GM23338 (cell line): ENCODE results near the gene EBPL. TPM values are rescaled to one million over a fixed set of nuclear protein-coding genes. Genes with fewer than 3 reads are reported as not detected.

Experiments used
- ATAC-seq: fragments of 200-7000 bp; cut with Tn5 transposase; 3 replicates; pipeline ENCODE4 v1.9.1; 2020
- DNase-seq: peaks from one replicate; pipeline ENCODE4 v3.0.0-alpha.2; 2015; ENCODE audit warnings: low spot score
- H2AFZ ChIP-seq: fragments of 200-600 bp; sonication (generic); 2 replicates; pipeline ENCODE4 v1.8.0; 2016; ENCODE audit warnings: antibody characterized with exemption, mild to moderate bottlenecking, moderate library complexity
- H3F3A ChIP-seq: fragments of 200-600 bp; sonication (generic); replicated peaks from 2 replicates; pipeline ENCODE4 v1.8.0; 2017; ENCODE audit warnings: antibody characterized with exemption, mixed run types, low read depth
- H3K27ac ChIP-seq: fragments of 200-600 bp; sonication (generic); 2 replicates; pipeline ENCODE4 v1.6.1; 2016; ENCODE audit warnings: low read depth
- H3K27me3 ChIP-seq: fragments of 200-600 bp; sonication (generic); 2 replicates; pipeline ENCODE4 v1.8.0; 2016; ENCODE audit warnings: mild to moderate bottlenecking, mixed run types, moderate library complexity; ENCODE audit not compliant: insufficient read depth
- H3K36me3 ChIP-seq: fragments of 200-600 bp; sonication (generic); 2 replicates; pipeline ENCODE4 v1.8.0; 2016; ENCODE audit warnings: mild to moderate bottlenecking; ENCODE audit not compliant: insufficient read depth
- H3K4me1 ChIP-seq: fragments of 200-600 bp; sonication (generic); 2 replicates; pipeline ENCODE4 v1.8.0; 2016; ENCODE audit warnings: mild to moderate bottlenecking, moderate library complexity; ENCODE audit not compliant: insufficient read depth
- H3K4me2 ChIP-seq: fragments of 200-600 bp; sonication (generic); 2 replicates; pipeline ENCODE4 v1.7.1; 2017; ENCODE audit warnings: mixed run types
- H3K4me3 ChIP-seq: fragments of 200-600 bp; sonication (generic); 2 replicates; pipeline ENCODE4 v1.6.1; 2016; ENCODE audit warnings: mixed run types
- H3K79me2 ChIP-seq: fragments of 200-600 bp; sonication (generic); replicated peaks from 2 replicates; pipeline ENCODE4 v1.8.0; 2017; ENCODE audit warnings: mild to moderate bottlenecking; ENCODE audit not compliant: insufficient read depth
- H3K9me2 ChIP-seq: fragments of 200-600 bp; sonication (generic); 2 replicates; pipeline ENCODE4 v1.8.0; 2017; ENCODE audit not compliant: insufficient read depth
- H4K20me1 ChIP-seq: fragments of 200-600 bp; sonication (generic); replicated peaks from 2 replicates; pipeline ENCODE4 v1.8.0; 2017; ENCODE audit warnings: mild to moderate bottlenecking; ENCODE audit not compliant: insufficient read depth
- H3K27ac Mint-ChIP-seq: 2 replicates; pipeline ENCODE4 v1.8.0; 2020; ENCODE audit warnings: inconsistent platforms, mild to moderate bottlenecking, moderate library complexity, mixed read lengths
- H3K27me3 Mint-ChIP-seq: 3 replicates; pipeline ENCODE4 v1.8.0; 2022; ENCODE audit warnings: low read depth, mild to moderate bottlenecking, moderate library complexity, mixed read lengths, inconsistent platforms; ENCODE audit not compliant: insufficient read depth, poor library complexity
- H3K36me3 Mint-ChIP-seq: 3 replicates; pipeline ENCODE4 v1.8.0; 2021; ENCODE audit warnings: low read depth, mild to moderate bottlenecking, inconsistent platforms, moderate library complexity, mixed read lengths
- H3K4me1 Mint-ChIP-seq: 3 replicates; pipeline ENCODE4 v1.8.0; 2020; ENCODE audit warnings: mild to moderate bottlenecking, inconsistent platforms, mixed read lengths
- H3K4me3 Mint-ChIP-seq: 3 replicates; pipeline ENCODE4 v1.8.0; 2021; ENCODE audit warnings: moderate library complexity, mild to moderate bottlenecking, inconsistent platforms, mixed read lengths
- H3K9me3 Mint-ChIP-seq: 3 replicates; pipeline ENCODE4 v1.8.0; 2020; ENCODE audit warnings: moderate library complexity, mild to moderate bottlenecking, inconsistent platforms, mixed read lengths
- EZH2phosphoT487 ChIP-seq: fragments of 200-600 bp; sonication (generic); IDR thresholded peaks from one replicate; pipeline ENCODE4 v1.8.1; 2018; ENCODE audit warnings: antibody characterized with exemption; ENCODE audit not compliant: unreplicated experiment
- ZNF114 ChIP-seq: fragments of 250-450 bp; sonication (Bioruptor Pico); IDR thresholded peaks from 2 replicates; pipeline ENCODE4 v1.5.0; 2020; ENCODE audit warnings: mild to moderate bottlenecking, moderate library complexity
- ZNF331 ChIP-seq: fragments of 250-450 bp; sonication (Bioruptor Pico); IDR thresholded peaks from 2 replicates; pipeline ENCODE4 v1.5.0; 2020; ENCODE audit warnings: low read depth, mild to moderate bottlenecking, moderate library complexity
- polyA plus RNA-seq: library from polyadenylated mRNA; unstranded; fragments of >200 nt; fragmentation: Nextera tagmentation; extraction: Ambion mirVana; gene quantifications from 2 replicates; pipeline ENCODE4 v1.2.1, GENCODE V29; 2016
- total RNA-seq: library from RNA; depleted of rRNA; stranded (reverse); fragments of >200 nt; shearing (Covaris generic); gene quantifications from 2 replicates; pipeline ENCODE4 v1.2.3, GENCODE V29; 2014
- TF ChIP-seq, protein P1 (sequence below): IDR thresholded peaks from one replicate; pipeline ENCODE4 v1.6.1; 2018; ENCODE audit warnings: antibody characterized with exemption; ENCODE audit not compliant: unreplicated experiment
- TF ChIP-seq, protein P2 (sequence below): IDR thresholded peaks from 2 replicates; pipeline ENCODE4 v1.6.1; 2016; ENCODE audit warnings: antibody characterized with exemption

Gene EBPL
- total and polyA plus RNA-seq, 2 experiments from 2014 or later, result 231 to 245 TPM

- no peaks in the 10 kb centered on the region for H4K20me1 ChIP-seq
- no peak overlapping the region for H2AFZ ChIP-seq
- H3K27me3 ChIP-seq, result no peaks in the 10 kb centered on the region
- no peaks in the 10 kb centered on the region for H3F3A ChIP-seq
- Mint-ChIP-seq H3K27ac (no peak overlapping the region), H3K36me3 (no peaks in the 10 kb centered on the region), H3K27me3 (no peaks in the 10 kb centered on the region), H3K4me1 (0 out of 3 replicates have a peak, but pooled peaks cover 2% of the 10 kb centered on the region), H3K4me3 (no peak overlapping the region), H3K9me3 (no peaks in the 10 kb centered on the region)
- TF ChIP-seq, protein P1, sequence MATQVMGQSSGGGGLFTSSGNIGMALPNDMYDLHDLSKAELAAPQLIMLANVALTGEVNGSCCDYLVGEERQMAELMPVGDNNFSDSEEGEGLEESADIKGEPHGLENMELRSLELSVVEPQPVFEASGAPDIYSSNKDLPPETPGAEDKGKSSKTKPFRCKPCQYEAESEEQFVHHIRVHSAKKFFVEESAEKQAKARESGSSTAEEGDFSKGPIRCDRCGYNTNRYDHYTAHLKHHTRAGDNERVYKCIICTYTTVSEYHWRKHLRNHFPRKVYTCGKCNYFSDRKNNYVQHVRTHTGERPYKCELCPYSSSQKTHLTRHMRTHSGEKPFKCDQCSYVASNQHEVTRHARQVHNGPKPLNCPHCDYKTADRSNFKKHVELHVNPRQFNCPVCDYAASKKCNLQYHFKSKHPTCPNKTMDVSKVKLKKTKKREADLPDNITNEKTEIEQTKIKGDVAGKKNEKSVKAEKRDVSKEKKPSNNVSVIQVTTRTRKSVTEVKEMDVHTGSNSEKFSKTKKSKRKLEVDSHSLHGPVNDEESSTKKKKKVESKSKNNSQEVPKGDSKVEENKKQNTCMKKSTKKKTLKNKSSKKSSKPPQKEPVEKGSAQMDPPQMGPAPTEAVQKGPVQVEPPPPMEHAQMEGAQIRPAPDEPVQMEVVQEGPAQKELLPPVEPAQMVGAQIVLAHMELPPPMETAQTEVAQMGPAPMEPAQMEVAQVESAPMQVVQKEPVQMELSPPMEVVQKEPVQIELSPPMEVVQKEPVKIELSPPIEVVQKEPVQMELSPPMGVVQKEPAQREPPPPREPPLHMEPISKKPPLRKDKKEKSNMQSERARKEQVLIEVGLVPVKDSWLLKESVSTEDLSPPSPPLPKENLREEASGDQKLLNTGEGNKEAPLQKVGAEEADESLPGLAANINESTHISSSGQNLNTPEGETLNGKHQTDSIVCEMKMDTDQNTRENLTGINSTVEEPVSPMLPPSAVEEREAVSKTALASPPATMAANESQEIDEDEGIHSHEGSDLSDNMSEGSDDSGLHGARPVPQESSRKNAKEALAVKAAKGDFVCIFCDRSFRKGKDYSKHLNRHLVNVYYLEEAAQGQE, result no peak
- TF ChIP-seq ZNF114 (CRISPR knock-in tag) (no peak), EZH2phosphoT487 (no peak)
- no peak overlapping the region for H3K4me3 ChIP-seq
- H3K4me1 ChIP-seq, result no peaks in the 10 kb centered on the region
- H3K79me2 ChIP-seq, result no peaks in the 10 kb centered on the region
- H3K4me2 ChIP-seq, result no peak overlapping the region
- H3K9me2 ChIP-seq, result no peaks in the 10 kb centered on the region
- DNase-seq (no peak), ATAC-seq (no peak)
- H3K36me3 ChIP-seq, result no peaks in the 10 kb centered on the region
- H3K27ac ChIP-seq, result no peak overlapping the region
Observed at GRCh38 chr13:49622174-49622946, 68.9 kb downstream of the EBPL start.

DNA sequence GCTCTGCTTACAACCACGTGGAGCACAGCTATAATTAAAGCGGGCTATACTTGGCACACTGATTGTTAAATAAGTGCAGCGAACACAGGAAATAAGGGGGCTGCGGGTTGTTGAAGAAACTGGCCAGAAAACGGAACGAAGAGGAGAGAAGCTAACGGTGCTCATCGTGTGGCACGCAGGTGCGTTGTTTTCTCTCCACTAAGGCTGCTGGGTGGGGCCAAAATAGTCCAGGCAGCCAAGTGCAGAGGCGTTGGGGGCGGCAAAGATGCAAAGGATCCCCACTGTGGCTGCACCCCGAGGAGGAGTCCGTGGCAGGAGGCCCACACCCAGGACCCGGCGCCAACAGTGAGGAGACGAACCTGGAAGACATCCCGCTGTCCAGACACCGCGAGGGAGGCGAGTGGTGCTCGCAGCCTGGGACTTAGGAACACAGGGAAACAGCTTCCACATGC is 71.1 kb downstream of the EBPL start:
- H3K4me3 Mint-ChIP-seq, result no peak overlapping the region
- H3K4me2 ChIP-seq, result no peak overlapping the region
- DNase-seq, result no peak
- no peaks in the 10 kb centered on the region for H3K9me3 Mint-ChIP-seq
- no peaks in the 10 kb centered on the region for H4K20me1 ChIP-seq
- no peaks in the 10 kb centered on the region for H3K4me1 Mint-ChIP-seq
- H3K79me2 ChIP-seq, result no peaks in the 10 kb centered on the region
- ATAC-seq, result no peak
- no peak overlapping the region for H3K4me3 ChIP-seq
- no peaks in the 10 kb centered on the region for H3K4me1 ChIP-seq
- H3K27me3 ChIP-seq, result no peaks in the 10 kb centered on the region
- H3K27ac ChIP-seq, result no peak overlapping the region
- H3K36me3 Mint-ChIP-seq, result no peaks in the 10 kb centered on the region
- H3K27ac Mint-ChIP-seq, result no peak overlapping the region
- peak overlapping the region; percentile 69; the same call in 1 of the 2 replicates for H2AFZ ChIP-seq
- H3F3A ChIP-seq, result no peaks in the 10 kb centered on the region
- H3K36me3 ChIP-seq, result no peaks in the 10 kb centered on the region
- TF ChIP-seq, protein P2, sequence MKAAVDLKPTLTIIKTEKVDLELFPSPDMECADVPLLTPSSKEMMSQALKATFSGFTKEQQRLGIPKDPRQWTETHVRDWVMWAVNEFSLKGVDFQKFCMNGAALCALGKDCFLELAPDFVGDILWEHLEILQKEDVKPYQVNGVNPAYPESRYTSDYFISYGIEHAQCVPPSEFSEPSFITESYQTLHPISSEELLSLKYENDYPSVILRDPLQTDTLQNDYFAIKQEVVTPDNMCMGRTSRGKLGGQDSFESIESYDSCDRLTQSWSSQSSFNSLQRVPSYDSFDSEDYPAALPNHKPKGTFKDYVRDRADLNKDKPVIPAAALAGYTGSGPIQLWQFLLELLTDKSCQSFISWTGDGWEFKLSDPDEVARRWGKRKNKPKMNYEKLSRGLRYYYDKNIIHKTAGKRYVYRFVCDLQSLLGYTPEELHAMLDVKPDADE, result no peak
- no peak for TF ChIP-seq ZNF331
- H3K27me3 Mint-ChIP-seq, result no peaks in the 10 kb centered on the region
- H3K9me2 ChIP-seq, result no peaks in the 10 kb centered on the region
